HG03095 (cell line): ENCODE data around the gene ZNF385A.
"Not testable (repeated sequence)": the region's sequence is repeated elsewhere in the genome, so short reads cannot be mapped to it uniquely, and the experiment has no call there.

ENCODE experiments used
- ATAC-seq: cut with Tn5 transposase; IDR thresholded peaks from one replicate; pipeline ENCODE4 v1.9.1; 2021; ENCODE audit warnings: moderate library complexity; ENCODE audit not compliant: unreplicated experiment

The ZNF385A gene

DNA sequence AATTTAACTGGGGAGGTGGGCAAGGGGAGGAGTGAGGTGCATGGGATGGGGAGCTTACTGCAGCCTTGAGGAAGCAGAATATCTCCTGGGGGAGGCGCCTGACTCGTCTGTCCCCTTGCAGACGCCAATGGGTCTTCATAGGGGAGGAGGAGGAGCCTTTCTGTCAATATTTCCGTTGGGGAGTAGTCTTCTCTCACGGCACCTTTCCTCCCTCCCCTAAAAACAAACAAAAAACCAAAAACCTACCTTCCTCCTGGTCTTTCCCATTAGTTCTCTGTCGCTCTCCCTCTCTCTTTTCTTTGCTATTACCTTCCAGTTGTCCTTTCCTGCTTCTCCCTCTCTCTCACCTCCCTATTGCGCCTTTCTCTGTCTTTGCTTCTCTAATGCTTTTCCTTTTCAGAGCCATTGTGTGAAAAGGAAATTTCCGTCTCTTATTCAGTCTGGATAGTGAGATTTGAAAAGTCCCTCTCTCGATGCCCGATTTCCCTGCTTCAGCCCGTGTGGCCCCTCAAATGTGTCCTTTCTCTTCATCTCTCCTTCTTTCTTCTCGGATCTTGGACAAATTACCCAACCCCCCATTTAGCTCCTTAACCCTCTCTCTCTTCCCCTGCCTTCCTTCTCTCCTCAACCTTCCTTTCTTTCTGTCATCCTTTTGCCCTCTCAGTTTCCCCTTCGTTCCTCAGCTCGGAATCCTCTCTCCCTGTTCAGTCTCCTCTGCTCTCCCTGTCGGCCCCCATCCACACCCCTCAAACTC is 26.2 kb downstream of the ZNF385A start:
- ATAC-seq, result no peak

GRCh38 chr12:54357506-54358190 is 26.9 kb downstream of the ZNF385A start:
- no peak for ATAC-seq

- no peak for ATAC-seq
Measured at GRCh38 chr12:54356951-54357356, 27.6 kb downstream of the ZNF385A start.

- no peak for ATAC-seq
Measured at GRCh38 chr12:54356228-54356627, 28.3 kb downstream of the ZNF385A start.

- no peak for ATAC-seq
Measured at GRCh38 chr12:54355104-54355815, 29.3 kb downstream of the ZNF385A start.

DNA sequence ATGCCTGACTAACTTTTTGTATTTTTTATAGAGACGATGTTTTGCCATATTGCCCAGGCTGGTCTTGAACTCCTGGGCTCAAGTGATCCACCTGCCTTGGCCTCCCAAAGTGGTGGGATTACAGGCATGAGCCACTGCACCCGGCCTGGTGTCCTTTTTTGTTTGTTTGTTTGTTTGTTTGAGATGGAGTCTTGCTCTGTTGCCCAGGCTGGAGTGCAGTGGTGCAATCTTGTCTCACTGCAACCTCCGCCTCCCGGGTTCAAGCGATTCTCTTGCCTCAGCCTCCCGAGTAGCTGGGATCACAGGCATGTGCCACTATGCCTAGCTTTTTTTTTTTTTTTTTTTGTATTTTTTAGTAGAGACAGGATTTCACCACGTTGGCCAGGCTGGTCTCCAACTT is 30.3 kb downstream of the ZNF385A start:
- not testable (repeated sequence) for ATAC-seq

GRCh38 chr12:54352891-54353874 is 31.4 kb downstream of the ZNF385A start:
- no peak for ATAC-seq

DNA sequence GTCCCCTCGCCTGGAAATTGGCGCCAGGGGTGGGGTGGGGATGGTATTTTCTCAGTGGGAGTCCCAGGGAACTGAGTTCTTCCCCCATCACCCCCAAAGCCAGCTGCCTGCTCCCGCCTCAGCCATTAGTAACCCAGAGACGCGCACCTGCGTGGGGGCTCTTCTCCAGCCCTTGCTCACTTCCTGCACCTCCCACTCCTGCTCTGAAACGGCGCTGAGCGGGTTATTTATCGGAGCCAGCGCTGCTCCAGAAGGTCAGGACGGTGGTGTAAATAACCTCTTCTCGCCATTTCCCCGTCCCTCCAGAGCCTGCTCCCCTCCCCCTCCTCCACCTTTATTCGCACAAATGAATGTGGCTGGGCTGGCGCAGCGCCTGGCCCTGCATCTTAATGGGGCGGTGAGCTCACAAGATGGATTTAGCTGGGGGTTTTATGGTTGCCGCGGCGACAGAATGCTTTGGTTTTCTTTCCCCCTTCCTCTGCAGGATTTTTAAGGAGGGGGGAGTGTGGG is 32.5 kb downstream of the ZNF385A start:
- no peak for ATAC-seq

DNA sequence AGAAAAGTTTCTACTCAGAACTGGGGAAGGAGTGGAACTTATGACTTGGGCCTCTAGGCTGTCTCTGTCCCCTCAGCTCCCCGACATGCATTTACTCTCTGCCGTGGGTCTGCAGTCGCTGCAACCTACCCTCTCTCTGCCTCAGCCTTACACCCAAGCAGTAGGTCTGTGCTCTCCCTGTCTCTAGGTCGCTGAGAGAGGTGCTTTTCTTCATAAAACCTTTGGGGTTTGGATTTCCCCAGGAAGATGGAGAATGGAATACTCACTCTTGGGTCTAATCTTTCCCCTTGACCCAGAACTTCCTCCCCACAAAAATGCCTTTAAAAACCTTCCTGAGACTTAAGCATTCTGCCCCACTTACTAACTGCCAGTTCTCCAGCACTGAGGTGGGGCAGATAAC is 33.2 kb downstream of the ZNF385A start:
- ATAC-seq, result no peak

DNA sequence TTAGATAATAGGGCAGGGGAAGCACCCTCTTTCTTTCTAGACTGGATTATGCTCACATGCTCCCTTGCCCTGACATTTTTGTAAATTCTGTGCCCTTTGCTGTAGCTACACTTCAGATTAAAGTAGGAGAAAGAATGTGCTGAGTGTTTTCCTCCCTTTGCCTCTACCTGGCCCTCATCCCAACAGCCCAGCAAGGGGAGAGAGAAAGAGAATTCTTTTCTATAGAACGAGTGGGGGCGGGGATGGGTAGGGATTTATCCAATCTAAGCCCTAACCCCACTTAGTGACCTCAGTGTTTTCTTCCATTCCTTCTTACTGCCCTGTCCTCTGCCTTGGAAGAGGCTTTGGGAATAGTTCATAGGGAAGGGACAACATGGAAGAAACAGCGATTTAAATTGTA is 33.8 kb downstream of the ZNF385A start:
- ATAC-seq, result no peak

DNA sequence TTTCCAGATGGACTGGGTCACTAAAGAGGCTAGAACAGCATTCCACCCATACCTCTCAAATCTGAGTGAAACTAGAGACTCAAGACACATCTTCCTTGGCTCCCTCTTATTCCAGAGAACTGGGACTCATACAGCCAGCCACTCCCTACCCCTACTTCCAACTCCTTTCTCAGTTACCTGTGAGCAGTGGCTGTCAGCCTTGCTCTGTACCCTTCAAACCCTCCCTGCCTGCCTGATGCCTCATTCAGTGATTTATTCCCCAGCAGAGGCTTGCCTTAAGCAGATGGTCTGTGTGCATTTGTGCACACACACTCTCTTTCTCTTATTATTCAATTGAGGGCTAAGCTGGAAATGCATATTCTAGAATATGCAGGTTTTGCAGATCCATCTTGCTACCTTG is 34.9 kb downstream of the ZNF385A start:
- no peak for ATAC-seq

GRCh38 chr12:54349036-54349435 is 35.5 kb downstream of the ZNF385A start:
- no peak for ATAC-seq

DNA sequence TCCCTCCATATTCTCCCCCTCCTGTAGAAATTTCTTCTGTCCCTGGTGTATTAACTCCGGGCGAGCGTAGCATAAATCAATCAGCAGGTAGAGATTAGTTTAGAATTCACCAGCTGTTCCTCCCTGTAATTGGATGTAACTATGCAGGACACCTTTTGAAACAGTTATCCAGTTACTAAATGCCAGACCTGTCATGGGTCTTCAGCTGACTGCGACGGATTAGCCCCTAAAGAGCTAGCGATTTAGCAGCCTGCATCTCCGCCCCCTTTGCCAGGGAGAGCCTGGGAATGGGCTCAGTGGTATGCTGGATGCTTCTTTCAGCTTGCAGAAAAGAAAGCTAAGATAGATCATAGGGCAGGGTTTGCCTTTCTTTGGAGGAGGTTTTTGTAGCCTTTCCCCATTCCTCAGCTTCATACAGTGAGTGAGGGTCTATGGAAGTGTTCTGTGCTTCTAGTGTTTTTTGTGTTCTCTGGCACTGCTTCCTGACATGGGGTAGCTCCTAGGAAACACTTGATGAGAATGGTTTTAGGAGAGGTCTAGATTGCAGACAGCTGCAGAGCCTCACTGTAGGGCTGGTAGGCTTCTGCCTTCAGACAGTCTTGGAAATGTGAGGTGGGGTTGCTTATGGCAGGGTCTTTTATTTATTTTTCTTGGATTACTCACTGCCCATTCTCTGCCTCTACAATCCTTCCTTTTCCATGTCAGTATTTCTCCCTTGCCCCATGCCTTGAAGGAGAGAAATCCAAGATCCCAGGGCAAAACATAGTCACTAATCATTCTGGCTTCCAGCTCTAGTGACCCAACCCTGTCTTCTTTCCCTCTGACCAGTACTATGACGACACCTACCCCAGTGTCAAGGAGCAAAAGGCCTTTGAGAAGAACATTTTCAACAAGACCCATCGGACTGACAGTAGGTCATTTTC is 42.9 kb downstream of the ZNF385A start:
- no peak for ATAC-seq

- no peak for ATAC-seq
Measured at GRCh38 chr12:54340846-54341245, 43.7 kb downstream of the ZNF385A start.

GRCh38 chr12:54338698-54339296 is 45.7 kb downstream of the ZNF385A start:
- ATAC-seq, result no peak

DNA sequence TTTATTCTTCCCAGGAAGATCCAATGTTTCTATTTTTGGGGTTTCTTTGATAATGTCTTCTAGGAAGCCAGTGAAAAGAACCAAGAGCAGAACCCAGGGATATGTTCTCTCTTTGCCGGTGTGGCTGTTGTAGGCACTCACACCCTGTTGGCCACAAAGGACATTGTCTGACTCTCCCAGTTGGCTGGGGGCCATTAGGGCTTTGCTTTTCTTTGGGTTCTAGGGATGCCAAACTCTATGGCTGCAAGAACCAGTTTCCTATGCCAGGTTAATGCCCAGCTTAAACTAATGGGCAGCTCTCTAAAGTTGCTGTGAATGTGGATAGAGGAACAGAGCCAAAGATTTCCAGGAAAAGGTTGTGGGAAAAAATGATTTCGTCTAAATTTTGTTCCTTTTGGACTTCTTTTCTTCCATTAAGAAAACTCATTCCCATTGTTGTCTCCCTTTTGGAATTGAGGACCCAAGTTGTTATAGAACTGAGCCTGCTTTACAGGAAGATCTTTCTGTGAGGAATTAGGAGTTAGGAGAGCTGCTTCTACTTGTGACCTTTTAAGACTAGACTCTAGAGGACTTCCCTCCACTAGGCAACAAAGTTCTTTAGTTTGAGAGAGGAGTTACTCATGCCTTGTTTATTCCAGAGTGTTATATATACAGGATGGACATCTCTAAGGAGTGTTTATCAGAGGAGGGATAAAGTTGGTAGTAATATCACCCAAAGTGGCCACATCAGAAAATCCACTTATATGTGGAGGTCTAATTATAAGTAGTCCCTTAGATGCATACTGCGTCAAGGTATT is 46.5 kb downstream of the ZNF385A start:
- ATAC-seq, result no peak

DNA sequence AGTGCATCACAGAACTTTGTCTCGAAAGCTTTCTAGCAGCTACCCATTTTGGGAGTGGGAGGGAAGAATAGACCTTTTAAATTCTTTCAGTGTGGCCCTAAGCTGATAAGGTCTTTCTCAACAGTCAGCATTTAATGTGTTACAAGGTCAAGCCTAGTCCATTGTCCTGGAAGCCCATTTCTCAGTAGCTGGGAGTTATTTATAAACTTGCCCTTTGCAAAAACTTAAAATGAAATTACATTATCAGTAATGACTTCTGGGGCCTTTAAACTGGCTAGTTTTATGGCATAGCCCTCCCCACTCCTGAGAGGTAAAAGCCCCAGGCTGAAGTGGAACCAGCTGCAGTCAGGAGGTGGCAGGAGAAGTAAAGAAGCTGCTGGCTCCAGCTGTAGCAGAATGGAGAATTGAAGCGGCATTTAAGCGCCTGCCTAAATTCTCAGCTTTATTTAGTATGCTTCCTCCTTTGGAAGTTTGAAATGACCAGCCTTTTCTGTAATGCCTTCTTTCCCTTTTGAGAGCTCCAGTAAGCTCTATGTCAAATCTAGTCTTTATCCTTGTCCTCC is 47.2 kb downstream of the ZNF385A start:
- no peak for ATAC-seq
